Measurements from ENCODE around the gene ZBTB24. TPM values are rescaled to one million over a fixed set of nuclear protein-coding genes. Genes with fewer than 3 reads are reported as not detected.
A peak's percentile ranks its signal among the peaks of the same experiment; 100 is the strongest.

The ZBTB24 gene
- total RNA-seq, 1 experiment from 2014 or later: 27.3 TPM

DNA sequence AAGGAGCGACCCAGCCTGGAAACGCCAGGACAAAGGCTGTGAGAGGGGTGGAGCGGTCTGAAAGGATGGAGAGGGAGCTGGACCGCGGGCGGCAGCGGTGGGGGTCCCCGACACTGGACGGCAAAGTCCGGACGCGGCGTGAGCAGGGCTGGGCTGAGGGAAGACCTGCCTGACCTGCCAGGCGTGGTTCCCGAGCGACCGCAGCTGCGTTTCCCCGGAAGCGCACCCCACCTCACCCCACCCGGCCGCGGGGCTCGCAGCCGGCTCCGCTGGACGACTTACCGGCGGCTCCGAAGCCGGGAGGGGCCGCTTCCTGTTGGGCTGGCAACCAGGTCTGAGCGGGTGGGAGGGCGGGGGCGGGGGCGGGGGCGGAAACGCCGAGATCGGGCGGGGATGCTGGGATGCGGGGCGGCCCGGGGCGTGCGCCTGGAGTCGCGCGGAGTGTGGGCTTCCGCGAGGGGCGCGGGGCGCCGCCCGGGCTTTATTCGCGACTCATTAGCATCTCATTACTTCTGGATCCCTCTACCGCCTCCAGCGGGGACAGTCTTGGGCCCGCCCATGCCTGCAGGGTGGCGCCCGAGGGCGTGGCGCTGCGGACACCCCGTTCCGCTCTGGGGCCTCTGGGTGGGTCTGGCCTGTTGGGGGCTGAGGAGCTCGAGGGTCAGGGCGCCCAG lies 27.4 kb downstream of the ZBTB24 start, which contains the start of gene MICAL1:
Gene MICAL1, minus strand, starts transcription at position 336 of the 674 bp plus-strand sequence. CDS start 1,576 bp downstream, outside the sequence.
- peak within 1 kb of the TSS; percentile 34 to 90 (median 43); a peak in 4 of 7 replicates for H3K27ac Mint-ChIP-seq
- Histone ChIP-seq H4K8ac (replicated peaks; ENCODE audit: insufficient read length, low read depth, low read length) (no peak within 1 kb of the TSS), H3K14ac (ENCODE audit: insufficient read depth, low read length) (peak within 1 kb of the TSS; percentile 73), H4K5ac (ENCODE audit: insufficient read length, low read depth, low read length) (no peak within 1 kb of the TSS), H3K18ac (ENCODE audit: insufficient read length, low read depth, low read length) (no peak within 1 kb of the TSS), H2AFZ (ENCODE audit: low read length) (no peak within 1 kb of the TSS), H3K27me3 (ENCODE audit: insufficient read depth, low read length) (no peaks in the 10 kb centered on the region), H3K79me1 (ENCODE audit: insufficient read depth, low read depth, low read length, poor library complexity, severe bottlenecking) (peaks cover 3% of the 10 kb centered on the region), H3K56ac (ENCODE audit: insufficient read length, low read depth, low read length) (no peak within 1 kb of the TSS), H2BK5ac (ENCODE audit: insufficient read length, low read length) (no peak within 1 kb of the TSS), H4K91ac (ENCODE audit: insufficient read length, low read depth, low read length) (no peak within 1 kb of the TSS), H2BK120ac (ENCODE audit: low read depth, low read length, poor library complexity, severe bottlenecking) (no peak within 1 kb of the TSS), H2BK20ac (ENCODE audit: low read depth, low read length, poor library complexity, severe bottlenecking) (no peak within 1 kb of the TSS), H3T11ph (ENCODE audit: low read length) (no peak within 1 kb of the TSS), H2BK12ac (ENCODE audit: insufficient read length, low read depth, low read length) (no peak within 1 kb of the TSS), H3K4me2 (ENCODE audit: insufficient read depth, insufficient read length, low read length) (peak within 1 kb of the TSS; percentile 90), H4K20me1 (ENCODE audit: control insufficient read depth, insufficient read depth, insufficient read length) (no peaks in the 10 kb centered on the region), H3K23ac (ENCODE audit: insufficient read length, low read depth, low read length) (no peak within 1 kb of the TSS), H3K27ac (ENCODE audit: insufficient read length, low read depth, low read length) (no peak within 1 kb of the TSS), H3K79me2 (ENCODE audit: insufficient read depth, low read length) (no peaks in the 10 kb centered on the region), H3K9ac (ENCODE audit: extremely low read depth, insufficient read length, low read length) (peak within 1 kb of the TSS; percentile 26), H2BK15ac (ENCODE audit: low read depth, low read length) (no peak within 1 kb of the TSS), H3K4me1 (ENCODE audit: insufficient read depth, low read length) (peaks cover 12% of the 10 kb centered on the region; the same call in 1 of the 2 replicates), H3K9me3 (ENCODE audit: control insufficient read depth, low read depth, low read length) (no peaks in the 10 kb centered on the region), H3K23me2 (ENCODE audit: insufficient read length, low read depth, low read length, poor library complexity, severe bottlenecking) (peaks cover 10% of the 10 kb centered on the region), H3K4ac (ENCODE audit: low read depth, low read length) (no peak within 1 kb of the TSS), H2AK5ac (ENCODE audit: insufficient read length, low read length) (no peak within 1 kb of the TSS)
- peaks cover 44 to 47% of the 10 kb centered on the region in 2 experiments for H3K4me1 Mint-ChIP-seq
- TF ChIP-seq, protein P1, sequence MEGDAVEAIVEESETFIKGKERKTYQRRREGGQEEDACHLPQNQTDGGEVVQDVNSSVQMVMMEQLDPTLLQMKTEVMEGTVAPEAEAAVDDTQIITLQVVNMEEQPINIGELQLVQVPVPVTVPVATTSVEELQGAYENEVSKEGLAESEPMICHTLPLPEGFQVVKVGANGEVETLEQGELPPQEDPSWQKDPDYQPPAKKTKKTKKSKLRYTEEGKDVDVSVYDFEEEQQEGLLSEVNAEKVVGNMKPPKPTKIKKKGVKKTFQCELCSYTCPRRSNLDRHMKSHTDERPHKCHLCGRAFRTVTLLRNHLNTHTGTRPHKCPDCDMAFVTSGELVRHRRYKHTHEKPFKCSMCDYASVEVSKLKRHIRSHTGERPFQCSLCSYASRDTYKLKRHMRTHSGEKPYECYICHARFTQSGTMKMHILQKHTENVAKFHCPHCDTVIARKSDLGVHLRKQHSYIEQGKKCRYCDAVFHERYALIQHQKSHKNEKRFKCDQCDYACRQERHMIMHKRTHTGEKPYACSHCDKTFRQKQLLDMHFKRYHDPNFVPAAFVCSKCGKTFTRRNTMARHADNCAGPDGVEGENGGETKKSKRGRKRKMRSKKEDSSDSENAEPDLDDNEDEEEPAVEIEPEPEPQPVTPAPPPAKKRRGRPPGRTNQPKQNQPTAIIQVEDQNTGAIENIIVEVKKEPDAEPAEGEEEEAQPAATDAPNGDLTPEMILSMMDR (conservative IDR thresholded peaks at IDR 0.05): peak; percentile 52
- H3K27me3 Mint-ChIP-seq (ENCODE audit: low read depth): no peaks in the 10 kb centered on the region
- H3K4me3 Mint-ChIP-seq: peak within 1 kb of the TSS; percentile 92 to 97
- H3K9me3 Mint-ChIP-seq: no peaks in the 10 kb centered on the region
- WGBS (ENCODE audit: extremely low coverage, insufficient read length, low lambda C conversion rate): no CpG with 5 or more reads among the region's 70 CpGs
- peaks cover 10 to 31% (median 28%) of the 10 kb centered on the region in 3 experiments for H3K36me3 Mint-ChIP-seq (ENCODE audit: insufficient read depth in 1 of 3, low read depth in 3 of 3)
- DNase-seq: peak; percentile 83

Data from H9 (cell line).